ENCODE data around the gene SPTBN1. TPM values are rescaled to one million over a fixed set of nuclear protein-coding genes. Genes with fewer than 3 reads are reported as not detected.

Gene SPTBN1
- total RNA-seq, 1 experiment from 2014 or later: 120 TPM

DNA sequence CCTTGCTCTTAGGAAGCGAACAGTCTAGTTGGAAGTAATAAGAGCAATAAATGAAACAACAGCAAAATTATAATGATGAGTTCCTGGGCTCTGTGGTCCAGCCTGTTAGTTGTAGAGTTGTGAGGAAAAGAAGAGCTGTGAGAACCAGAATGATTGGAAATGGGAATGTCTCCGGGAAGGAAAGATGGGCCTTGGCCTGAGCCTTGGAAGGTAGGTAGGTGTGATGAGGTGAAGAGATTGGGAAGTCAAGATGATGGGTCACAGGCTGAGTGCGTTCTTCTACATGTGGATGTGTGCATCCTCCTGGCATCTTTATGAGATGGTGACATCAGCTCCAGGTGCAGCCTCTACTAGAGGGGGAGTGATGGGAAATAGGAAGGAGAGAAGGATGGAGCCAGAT is 152.1 kb downstream of the SPTBN1 start:
- no peak for DNase-seq (ENCODE audit: low read depth)

DNA sequence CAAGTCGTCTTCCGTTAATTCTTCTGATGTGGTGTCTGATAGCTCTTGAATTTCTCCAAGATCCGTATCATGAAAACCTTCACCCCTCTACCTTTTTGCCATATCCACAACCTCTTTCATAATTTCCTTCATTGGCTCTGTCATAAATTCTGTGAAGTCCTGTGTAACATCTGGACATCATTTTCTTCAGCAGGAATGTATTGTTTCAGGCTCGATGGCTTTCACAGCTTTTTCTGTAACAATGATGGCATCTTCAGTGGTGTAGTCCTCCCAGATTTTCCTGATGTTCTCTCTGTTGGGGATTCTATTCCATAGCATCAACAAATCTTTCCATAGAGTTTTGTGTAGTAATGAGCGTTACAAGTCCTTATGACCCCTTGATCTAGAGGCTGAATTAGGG is 153.1 kb downstream of the SPTBN1 start:
- DNase-seq (ENCODE audit: low read depth): no peak

DNA sequence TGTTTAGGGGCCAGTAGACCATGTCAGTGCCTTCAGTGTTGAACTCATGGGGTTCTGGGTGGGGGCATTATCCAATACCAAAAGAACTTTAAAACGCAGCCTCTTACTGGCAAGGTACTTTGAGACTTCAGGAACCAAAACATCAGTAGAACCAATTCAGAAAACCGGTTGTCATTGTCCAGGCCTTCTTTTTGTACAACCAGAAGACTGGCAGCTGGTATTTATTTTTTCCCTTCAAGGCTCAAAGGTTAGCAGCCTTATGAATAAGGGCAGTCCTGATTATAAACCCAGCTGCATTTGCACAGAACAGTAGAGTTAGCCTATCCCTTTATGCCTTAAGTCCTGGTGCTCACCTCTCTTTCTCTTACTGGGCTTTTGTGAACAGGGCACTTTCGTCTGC is 153.5 kb downstream of the SPTBN1 start:
- no peak for DNase-seq (ENCODE audit: low read depth)

DNA sequence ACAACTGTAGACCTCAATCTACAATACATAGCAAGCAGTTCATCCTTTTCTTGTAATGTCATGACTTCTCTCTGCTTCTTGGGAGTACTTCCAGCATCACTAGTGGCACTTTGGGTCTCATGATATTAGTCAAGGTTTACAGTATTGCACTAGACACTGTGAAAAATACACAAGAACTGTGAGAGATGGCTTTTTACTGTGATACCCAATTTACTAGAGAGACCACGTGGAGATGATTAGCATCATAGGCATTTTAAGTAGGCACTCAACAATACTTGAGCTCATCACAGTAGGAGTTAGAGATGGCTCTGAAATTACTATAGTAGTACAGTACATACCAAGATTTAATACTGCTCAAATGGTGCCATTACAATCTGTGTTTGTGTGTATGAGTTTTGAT is 154.6 kb downstream of the SPTBN1 start:
- DNase-seq (ENCODE audit: low read depth): no peak

DNA sequence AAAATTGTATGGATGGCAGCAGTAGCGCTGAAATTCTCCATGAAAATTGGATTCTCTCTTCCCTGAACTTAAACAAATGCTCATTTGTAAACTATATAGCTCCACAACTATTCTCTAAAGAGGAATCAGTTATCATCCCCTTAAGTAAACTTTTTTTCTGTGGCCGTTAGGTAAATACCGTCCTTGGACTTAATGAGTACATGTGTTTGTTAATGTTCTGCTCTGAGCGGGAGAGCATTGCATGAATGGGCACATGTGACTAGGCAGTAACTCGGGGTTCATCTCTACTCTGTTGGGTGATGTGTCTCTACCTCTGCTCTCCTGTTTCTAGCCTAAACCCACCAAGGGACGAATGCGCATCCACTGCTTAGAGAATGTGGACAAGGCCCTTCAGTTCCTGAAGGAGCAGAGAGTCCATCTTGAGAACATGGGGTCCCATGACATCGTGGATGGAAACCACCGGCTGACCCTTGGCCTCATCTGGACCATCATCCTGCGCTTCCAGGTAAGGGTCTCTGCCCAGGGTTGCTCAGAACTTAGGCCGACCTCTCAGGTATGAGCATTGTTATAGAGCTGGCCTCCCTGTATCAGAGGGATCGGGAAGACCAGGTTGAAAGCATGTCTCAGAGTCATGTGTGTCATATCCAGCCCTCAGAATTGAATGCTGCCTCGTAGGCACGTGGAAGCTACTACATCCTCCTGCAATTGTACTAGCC is 155.9 kb downstream of the SPTBN1 start:
- DNase-seq (ENCODE audit: low read depth): no peak

DNA sequence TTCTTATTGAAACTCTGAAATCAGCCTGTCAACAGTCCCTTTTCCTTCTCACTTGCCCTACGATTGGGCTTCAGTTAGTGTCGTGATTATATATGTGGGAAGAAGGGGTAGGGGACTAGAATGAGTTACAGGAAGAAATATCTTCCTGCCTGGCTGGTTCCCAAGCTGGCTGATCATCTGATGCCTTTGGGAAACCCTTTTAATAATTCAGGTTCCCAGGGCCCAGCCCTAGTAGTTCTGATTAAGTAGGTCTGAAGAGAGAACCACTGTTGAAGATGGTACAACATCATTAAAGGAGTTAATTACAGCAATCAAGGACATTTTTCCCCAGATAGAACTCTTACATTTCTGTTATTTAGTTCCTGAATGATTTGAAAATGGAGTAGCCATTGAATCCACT is 157.3 kb downstream of the SPTBN1 start:
- DNase-seq (ENCODE audit: low read depth): peak; percentile 35

DNA sequence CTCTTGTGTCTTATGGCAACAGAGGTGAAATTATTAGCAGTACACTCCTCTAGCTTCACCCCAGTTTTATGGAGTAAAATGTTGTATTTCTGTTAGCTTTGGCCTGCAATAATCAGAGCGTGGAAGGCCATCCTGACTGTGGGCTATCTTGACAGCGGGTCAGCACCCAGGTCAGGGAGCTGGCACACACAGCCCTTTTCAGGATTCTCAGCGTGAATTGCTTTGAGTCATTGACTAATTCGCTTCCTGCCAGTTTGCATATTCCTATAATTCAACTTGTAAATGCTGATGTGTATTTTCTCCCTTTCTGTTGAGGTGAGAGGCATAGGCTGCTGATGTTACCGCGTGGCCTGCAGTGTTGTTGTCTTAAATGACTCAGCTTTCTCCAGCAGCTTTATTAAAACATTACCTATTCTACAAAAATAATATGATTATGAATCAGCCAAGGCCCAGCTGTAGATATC is 157.7 kb downstream of the SPTBN1 start:
- peak; percentile 72 for DNase-seq (ENCODE audit: low read depth)

DNA sequence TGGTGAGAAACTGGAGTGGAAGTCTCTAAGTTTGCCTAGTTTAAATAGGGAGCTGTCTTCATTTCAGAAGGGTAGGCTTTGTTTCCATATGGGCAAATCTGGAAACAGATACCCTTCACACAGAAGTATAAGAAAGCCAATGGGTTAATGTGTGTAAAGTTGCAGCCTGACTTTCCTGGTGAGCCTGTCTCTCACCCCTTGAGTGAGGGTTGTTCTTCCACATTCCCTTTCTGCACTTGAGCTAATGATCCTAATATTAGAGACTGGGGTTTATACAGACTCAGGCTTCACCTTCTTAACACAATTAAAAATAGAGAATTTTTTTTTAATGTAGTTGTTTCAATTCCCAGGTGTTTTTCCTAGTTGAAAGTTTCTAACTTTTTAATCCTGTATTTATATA is 158.7 kb downstream of the SPTBN1 start:
- no peak for DNase-seq (ENCODE audit: low read depth)

DNA sequence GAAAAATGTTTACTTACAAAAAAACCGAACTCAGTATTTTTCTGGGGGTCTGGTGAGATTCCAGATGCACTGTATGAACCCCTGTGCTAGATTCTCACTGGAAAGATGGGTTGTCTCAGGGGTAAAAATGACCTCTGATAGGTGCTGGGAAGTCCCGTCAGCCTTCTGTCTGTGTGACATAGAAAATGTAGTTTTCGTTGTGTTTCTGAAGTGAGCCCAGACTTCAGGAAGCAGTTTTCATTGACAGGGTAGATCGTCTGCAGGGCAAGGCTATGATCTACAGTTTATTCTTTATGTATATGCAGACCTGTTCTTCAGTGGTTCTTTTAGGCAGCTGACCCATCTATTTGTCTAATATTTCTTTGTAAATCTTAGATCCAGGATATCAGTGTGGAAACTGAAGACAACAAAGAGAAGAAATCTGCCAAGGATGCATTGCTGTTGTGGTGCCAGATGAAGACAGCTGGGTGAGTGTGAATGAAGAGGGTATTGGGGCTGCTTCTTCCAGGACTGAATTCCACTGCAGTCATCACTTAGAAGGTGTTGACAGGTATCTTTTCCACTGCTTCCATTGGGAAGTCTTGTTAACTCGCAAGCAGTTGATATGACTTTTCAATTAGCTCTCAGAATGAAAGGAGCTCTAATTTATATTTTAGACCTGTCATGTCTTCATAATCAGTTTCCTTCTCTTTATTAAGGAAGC is 159.9 kb downstream of the SPTBN1 start:
- no peak for DNase-seq (ENCODE audit: low read depth)

DNA sequence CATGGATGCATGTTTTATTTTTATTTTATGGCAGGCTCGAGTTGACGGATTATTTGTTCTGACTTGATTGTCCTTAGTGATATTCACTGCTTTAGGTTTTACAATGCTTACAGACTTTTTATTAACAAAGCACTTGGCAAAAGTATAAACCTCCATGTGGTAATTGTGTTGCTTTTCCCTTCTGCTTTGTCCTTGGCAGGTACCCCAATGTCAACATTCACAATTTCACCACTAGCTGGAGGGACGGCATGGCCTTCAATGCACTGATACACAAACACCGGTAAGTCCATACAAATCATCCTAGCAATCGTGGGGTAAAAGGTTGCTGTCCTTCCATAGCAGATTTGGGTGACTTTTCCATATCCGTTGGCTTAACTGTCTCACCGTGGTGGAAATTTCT is 161.3 kb downstream of the SPTBN1 start:
- DNase-seq (ENCODE audit: low read depth): no peak

DNA sequence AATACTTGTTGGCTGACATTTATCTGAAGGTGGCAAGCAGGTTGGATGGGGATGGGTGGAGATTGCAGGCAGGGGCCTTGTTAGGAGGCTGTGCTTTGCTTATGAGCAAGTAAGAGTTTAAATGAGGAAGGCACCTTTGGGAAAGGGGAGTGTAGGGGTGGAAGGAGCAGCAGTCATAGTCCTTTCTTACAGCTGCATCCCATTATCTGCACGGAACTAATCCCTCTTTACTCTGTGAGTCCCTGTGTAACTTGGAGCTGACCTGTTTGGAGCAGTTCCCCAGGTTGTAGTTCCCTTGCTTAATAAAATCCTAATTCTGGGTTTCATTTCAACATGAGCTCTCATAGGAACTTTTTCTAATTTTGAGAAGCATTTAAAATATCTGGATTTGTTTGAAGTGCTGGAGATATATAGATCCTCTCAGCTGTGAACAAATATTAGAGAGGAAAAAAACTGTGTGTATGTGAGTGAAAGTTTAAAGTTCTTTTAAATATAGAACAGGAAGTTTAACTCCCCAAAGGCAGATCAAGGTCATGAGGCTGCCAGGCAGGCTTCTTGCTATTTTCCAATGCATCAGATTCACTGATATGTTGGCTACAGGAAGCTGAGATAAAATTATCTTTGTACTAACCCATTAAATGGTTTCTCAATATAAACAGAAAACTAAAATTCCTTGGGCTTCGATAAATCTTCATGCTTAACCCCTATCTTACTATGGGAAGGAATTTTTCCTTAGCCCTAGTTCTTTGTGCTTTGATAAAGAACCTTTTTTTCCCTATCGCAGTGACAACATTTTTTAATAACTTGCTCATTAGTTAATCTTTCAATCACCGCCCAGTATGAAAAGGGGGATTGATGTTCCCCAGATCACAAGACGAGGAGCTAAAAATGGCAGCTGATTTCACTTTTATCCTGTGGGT is 162.8 kb downstream of the SPTBN1 start:
- DNase-seq (ENCODE audit: low read depth): no peak

DNA sequence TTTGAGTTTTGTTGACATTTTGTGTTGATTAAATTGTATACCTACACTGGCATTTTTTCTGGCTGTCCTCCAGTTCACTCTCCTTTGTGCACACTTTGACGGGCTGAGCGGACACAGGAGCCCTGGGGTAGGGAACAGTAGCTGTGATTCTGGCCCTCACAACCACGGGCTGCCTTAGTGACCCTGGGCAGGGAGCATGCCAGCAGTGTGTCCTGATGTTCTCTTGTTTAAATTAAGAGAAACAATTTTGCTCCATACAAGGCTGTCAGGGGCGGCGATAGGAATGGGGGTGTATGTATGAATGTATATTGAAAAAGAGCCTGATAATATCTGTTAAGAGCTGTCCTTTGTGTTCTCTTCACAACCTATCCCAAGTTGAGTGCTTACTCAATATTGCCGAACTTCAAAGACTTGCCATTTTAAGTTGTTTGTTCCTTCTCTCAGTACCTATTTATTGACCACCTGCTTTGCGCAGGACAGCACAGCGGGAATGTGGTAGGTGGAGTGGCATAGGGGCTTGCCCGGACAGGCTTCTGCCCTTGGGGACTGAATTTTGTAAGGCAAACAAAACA is 163.6 kb downstream of the SPTBN1 start:
- no peak for DNase-seq (ENCODE audit: low read depth)

DNA sequence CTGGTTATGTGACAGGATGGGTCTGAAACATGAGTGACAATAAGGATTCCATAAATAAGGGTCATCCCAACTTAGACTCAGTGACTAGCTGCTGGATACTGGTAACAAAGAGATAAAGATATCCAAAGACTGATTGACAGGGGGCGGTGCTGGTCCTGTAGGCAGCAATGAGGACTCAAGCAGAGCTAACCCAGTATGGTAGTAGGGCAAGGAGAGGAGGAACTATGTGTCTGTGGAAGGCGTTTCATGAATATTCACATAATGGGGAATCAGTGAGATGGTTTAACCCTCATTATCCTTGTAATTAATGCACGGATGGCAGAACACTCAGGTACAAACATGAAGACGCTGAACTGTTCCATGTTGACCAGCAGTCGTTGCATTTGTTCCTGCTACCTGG is 164.8 kb downstream of the SPTBN1 start:
- no peak for DNase-seq (ENCODE audit: low read depth)

DNA sequence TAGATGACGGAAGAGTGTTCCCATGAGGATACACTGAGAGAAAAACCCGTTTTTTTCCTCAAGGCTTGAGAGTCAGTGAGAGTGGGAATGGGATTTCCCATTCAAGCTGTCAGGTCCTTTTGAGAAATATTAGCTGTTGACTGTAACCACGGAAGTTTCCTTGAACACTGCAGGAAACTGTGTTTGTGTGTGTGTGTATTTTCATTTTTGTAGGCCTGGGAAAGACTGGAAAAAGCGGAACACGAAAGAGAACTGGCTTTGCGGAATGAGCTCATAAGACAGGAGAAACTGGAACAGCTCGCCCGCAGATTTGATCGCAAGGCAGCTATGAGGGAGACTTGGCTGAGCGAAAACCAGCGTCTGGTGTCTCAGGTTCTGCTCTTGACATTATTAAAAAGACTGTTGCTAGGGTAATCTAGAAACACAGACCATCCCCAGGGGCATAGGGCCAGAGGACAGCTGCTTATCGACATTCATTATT is 168.5 kb downstream of the SPTBN1 start:
- DNase-seq (ENCODE audit: low read depth): no peak

DNA sequence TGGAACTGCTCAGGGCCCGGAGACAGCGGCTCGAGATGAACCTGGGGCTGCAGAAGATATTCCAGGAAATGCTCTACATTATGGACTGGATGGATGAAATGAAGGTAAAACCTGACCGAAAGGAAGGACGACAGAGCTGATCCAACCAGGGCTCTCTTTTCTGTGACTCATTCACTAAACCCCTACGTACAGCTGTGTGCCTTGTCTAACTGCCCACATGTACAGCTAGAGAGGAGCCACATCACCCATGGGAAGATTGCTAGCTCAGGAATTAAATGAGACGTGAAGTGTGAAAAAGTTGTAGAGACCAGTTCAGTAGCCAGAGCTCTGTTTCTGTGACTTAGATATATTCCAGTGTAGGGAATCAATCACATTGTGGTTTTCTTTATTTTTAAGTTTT is 170.0 kb downstream of the SPTBN1 start:
- peak; percentile 14 for DNase-seq (ENCODE audit: low read depth)

DNA sequence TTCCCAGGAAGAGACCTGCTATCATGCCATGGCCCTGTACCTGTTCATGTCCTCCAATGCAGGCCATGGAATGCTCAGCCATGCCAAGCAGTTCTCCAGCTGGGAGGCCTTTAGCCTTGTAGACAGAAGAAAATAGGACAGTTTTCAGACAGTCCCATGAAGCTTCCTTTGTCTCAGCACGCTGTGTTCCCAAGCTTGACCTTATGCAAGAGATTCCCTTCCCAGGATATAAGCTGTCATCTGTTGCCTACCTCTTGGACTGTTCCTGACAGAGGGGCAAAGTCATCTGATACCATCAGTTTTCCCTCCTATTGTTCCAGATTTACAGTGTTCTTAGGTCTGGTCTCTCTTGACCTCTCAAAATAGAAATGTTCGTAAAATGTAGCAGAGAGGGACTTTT is 170.8 kb downstream of the SPTBN1 start:
- DNase-seq (ENCODE audit: low read depth): no peak

DNA sequence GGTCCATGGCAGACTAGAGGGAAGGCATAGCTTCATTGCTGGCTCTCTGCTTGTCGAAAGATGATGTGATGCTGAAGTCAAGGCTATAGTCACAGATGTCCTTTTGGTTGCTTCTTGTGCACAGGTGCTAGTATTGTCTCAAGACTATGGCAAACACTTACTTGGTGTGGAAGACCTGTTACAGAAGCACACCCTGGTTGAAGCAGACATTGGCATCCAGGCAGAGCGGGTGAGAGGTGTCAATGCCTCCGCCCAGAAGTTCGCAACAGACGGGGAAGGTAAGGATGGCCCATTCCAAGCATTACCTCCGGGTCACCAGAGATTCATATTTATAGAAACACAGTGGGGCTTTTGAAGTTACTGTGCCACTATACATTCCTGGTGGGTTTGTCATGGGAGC is 171.8 kb downstream of the SPTBN1 start:
- no peak for DNase-seq (ENCODE audit: low read depth)

DNA sequence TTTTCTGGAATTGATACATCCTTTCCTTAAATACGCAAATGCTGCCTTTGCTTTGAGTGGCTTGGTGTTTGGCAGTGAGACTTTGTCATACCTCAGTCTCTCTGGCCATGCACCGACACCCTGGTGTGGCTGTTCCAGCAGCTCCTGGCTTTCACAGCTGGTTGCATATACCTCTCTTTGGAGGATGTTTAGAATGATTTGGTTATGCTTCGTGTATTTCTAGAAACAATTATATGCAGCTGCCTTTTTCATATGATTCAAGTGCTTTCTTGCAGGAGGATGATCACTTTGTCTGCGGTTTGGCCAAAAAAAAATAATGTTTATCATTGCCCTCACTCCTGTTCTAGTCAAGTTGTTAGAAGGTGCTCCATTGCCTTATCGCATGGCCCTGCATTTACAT is 172.3 kb downstream of the SPTBN1 start:
- no peak for DNase-seq (ENCODE audit: low read depth)

DNA sequence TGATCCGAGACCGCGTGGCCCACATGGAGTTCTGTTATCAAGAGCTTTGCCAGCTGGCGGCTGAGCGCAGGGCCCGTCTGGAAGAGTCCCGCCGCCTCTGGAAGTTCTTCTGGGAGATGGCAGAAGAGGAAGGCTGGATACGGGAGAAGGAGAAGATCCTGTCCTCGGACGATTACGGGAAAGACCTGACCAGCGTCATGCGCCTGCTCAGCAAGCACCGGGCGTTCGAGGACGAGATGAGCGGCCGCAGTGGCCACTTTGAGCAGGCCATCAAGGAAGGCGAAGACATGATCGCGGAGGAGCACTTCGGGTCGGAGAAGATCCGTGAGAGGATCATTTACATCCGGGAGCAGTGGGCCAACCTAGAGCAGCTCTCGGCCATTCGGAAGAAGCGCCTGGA is 172.8 kb downstream of the SPTBN1 start:
- DNase-seq (ENCODE audit: low read depth): no peak

DNA sequence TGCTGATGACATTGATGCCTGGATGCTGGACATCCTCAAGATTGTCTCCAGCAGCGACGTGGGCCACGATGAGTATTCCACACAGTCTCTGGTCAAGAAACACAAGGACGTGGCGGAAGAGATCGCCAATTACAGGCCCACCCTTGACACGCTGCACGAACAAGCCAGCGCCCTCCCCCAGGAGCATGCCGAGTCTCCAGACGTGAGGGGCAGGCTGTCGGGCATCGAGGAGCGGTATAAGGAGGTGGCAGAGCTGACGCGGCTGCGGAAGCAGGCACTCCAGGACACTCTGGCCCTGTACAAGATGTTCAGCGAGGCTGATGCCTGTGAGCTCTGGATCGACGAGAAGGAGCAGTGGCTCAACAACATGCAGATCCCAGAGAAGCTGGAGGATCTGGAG is 173.3 kb downstream of the SPTBN1 start:
- no peak for DNase-seq (ENCODE audit: low read depth)

DNA sequence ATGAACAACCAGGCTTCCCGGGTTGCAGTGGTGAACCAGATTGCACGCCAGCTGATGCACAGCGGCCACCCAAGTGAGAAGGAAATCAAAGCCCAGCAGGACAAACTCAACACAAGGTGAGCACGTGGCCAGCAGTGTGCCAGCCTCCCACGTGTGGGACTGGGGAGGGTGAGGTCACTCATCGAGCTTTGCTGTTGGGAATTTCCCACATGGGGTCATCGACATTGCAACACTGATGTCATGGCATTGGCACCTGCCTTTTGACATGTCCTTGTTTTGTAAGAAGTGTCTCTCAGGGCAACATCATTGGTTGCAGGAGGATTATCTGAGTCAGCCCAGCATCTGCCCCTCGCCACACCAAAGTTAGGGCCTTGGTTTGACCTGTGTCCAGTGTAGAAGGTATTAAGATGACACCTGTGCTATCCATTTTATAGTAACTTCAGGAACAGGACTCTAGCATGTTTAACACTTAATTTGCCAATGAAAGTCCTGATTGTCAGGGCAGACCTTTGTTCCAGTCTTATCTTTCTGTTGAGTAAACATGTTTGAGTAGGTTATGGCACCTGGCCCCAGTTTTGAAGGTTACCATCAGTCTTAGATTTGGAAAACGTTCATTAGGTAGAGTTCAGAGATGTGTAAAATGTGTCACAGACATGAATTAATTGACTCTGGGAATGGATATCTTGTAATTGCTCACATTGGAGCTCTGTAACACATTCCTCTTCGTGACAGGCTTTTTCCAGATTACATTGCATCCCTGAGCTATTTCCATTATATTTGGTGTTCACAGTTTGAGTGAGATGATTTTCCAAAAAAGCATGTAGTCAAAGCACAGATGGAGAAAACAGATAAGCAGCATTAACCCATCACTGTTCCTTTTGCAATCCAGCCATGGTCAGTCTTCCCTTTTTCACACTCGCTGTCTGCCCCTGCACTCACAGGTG is 174.1 kb downstream of the SPTBN1 start:
- DNase-seq (ENCODE audit: low read depth): peak; percentile 89
